Measurements from ENCODE around the gene NREP. TPM values are rescaled to one million over a fixed set of nuclear protein-coding genes. Genes with fewer than 3 reads are reported as not detected.

The NREP gene
- total RNA-seq, 3 donors from 2014 or later = 16.8 to 24.0 (median 18.1) TPM

DNA sequence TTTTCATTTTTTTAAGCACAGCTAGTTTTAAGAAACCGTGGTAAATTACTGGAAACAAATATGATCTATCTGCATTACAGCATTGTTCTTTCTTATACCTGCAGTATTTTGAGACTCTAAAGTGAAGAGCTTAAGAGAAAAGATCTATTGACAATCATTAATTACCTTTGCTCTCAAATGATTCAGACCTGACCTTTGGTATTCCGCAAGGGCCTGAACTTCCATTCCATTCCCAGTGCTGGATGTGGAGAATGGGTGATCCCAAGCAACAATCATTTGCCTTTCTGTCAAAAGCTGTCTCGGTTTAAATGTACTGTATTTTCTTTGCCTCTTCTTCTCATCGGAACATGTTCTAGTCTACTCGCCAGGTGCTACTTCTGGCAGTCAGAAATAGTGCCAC lies 18.9 kb downstream of the NREP start:
- peaks cover 12% of the 10 kb centered on the region for H3K4me1 ChIP-seq (ENCODE audit: low read depth)
- H3K36me3 ChIP-seq (ENCODE audit: low read depth) = no peaks in the 10 kb centered on the region
- intact Hi-C loops (cut with DNase I, micrococcal nuclease) = no loop called here
- no peaks in the 10 kb centered on the region for H3K9me3 ChIP-seq
- no peak for DNase-seq
- ATAC-seq = no peak
- TF ChIP-seq, protein P1, sequence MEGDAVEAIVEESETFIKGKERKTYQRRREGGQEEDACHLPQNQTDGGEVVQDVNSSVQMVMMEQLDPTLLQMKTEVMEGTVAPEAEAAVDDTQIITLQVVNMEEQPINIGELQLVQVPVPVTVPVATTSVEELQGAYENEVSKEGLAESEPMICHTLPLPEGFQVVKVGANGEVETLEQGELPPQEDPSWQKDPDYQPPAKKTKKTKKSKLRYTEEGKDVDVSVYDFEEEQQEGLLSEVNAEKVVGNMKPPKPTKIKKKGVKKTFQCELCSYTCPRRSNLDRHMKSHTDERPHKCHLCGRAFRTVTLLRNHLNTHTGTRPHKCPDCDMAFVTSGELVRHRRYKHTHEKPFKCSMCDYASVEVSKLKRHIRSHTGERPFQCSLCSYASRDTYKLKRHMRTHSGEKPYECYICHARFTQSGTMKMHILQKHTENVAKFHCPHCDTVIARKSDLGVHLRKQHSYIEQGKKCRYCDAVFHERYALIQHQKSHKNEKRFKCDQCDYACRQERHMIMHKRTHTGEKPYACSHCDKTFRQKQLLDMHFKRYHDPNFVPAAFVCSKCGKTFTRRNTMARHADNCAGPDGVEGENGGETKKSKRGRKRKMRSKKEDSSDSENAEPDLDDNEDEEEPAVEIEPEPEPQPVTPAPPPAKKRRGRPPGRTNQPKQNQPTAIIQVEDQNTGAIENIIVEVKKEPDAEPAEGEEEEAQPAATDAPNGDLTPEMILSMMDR (IDR thresholded peaks at IDR 0.05) = no peak
- H3K4me3 ChIP-seq = no peak overlapping the region

DNA sequence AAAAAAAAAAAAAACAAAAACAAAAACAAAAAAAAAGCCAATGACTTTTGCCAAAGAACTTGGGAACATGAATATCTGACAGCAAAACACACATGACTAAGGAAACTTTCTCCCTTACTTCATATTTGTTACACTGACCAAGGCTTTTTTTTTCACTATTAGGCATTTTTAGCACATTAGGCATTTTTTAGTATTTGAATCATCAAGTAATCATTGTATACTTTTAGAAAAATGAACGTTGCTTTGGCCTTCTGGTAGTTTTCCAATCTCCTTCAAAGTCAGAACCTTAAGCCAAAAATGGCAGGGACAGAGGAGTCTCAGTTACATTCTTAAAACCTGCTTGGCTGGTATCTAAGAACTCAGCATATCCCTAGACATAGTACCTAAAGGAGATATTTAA lies 19.3 kb downstream of the NREP start:
- DNase-seq (no peak), ATAC-seq (no peak)
- Histone ChIP-seq H3K9me3 (no peaks in the 10 kb centered on the region), H3K36me3 (ENCODE audit: low read depth) (no peaks in the 10 kb centered on the region), H3K4me3 (no peak overlapping the region), H3K4me1 (ENCODE audit: low read depth) (peaks cover 9% of the 10 kb centered on the region)
- intact Hi-C loops (cut with DNase I, micrococcal nuclease) = no loop called here
- TF ChIP-seq, protein P1 (IDR thresholded peaks at IDR 0.05) = no peak

GRCh38 chr5:111735583-111736270 lies 21.3 kb downstream of the NREP start:
- peak in 1 of 3 donors; percentile 23 for DNase-seq
- Histone ChIP-seq H3K4me3 (no peak overlapping the region), H3K4me1 (ENCODE audit: low read depth) (no peaks in the 10 kb centered on the region), H3K9me3 (no peaks in the 10 kb centered on the region), H3K36me3 (ENCODE audit: low read depth) (no peaks in the 10 kb centered on the region)
- TF ChIP-seq, protein P1 (IDR thresholded peaks at IDR 0.05) = no peak
- peak; percentile 45 for ATAC-seq
- intact Hi-C loops (cut with DNase I, micrococcal nuclease) = no loop called here

DNA sequence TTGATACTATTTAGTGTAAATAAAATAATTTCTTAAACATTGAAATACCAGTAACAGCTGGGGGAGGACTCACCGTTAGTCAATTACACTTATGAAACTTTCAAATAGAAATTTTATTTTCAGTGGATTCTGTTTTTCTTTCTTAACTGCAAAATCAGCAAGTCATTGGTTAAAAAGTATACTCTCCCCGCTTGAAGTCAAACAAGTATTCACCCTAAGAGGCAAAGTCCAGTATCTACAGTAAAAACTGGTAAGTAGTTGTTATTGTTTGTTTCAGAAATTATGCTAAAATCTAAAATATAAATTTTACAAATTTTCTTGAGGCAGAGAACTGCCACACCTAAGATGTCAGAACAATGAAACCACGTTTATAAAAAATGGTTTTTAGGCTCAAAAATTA lies 22.4 kb downstream of the NREP start:
- ATAC-seq (no peak), DNase-seq (no peak)
- TF ChIP-seq, protein P1 (IDR thresholded peaks at IDR 0.05) = no peak
- H3K9me3 ChIP-seq = no peaks in the 10 kb centered on the region
- H3K4me3 ChIP-seq = no peak overlapping the region
- H3K4me1 ChIP-seq (ENCODE audit: low read depth) = no peaks in the 10 kb centered on the region
- no peaks in the 10 kb centered on the region for H3K36me3 ChIP-seq (ENCODE audit: low read depth)
- intact Hi-C loops (cut with DNase I, micrococcal nuclease) = no loop called here

DNA sequence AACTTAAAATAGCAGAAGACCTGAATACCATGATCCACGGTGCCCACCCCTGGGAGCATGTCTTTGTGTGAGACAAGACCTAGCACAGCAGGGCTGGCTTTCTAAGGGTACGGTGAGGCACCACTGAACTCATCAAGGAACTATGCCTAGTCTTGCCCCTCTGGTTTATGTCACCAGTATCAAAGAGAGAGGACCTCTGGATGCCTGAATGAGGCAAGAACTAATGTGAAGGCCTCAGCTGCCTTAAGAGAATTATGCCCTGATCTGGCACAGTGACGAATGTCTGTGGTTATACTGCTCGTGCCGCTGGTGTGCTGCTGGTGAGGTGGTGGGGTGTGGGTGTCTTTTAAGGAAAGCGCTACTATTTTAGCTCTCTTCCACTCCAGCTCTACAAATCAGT lies 23.0 kb downstream of the NREP start:
- DNase-seq (no peak), ATAC-seq (no peak)
- Histone ChIP-seq H3K4me3 (no peak overlapping the region), H3K36me3 (ENCODE audit: low read depth) (no peaks in the 10 kb centered on the region), H3K4me1 (ENCODE audit: low read depth) (no peaks in the 10 kb centered on the region), H3K9me3 (no peaks in the 10 kb centered on the region)
- intact Hi-C loops (cut with DNase I, micrococcal nuclease) = no loop called here
- TF ChIP-seq, protein P1 (IDR thresholded peaks at IDR 0.05) = no peak

DNA sequence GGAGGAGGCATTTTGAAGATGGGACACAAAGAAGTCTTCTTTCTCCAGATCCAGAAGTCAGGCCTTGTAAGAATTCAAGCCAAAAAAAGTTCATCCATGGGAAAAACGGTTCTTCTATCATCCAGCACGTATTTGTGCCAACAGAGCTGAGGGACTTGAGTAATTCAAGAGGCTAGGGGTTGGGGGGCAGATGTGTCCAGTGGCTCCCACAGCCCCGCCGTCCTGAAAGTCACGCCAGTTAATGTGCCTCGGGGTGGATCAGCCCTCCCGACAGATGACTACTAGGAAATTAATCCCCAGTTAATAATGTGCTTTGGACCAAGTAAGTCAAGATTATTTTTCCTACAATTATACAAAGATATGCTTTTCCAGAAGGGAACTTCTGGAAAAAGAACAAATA lies 23.4 kb downstream of the NREP start:
- no peaks in the 10 kb centered on the region for H3K9me3 ChIP-seq
- intact Hi-C loops (cut with DNase I, micrococcal nuclease) = no loop called here
- TF ChIP-seq, protein P1 (IDR thresholded peaks at IDR 0.05) = no peak
- DNase-seq (no peak), ATAC-seq (no peak)
- no peaks in the 10 kb centered on the region for H3K4me1 ChIP-seq (ENCODE audit: low read depth)
- H3K4me3 ChIP-seq = no peak overlapping the region
- no peaks in the 10 kb centered on the region for H3K36me3 ChIP-seq (ENCODE audit: low read depth)

Measured in mucosa of descending colon (tissue), 3 donors.